Adrenal gland (tissue), 5 donors: ENCODE results near the gene FGFR3.

Experiments used
- CTCF ChIP-seq, 6 experiments: fragments of 450-650 bp in 4 of 6; fragments of 200-600 bp in 2 of 6; sonication (generic) in 1 of 6; IDR thresholded peaks; 1 replicate in 5 of 6; 2 replicates in 1 of 6; pipeline versions ENCODE4 v1.5.1 to v1.8.0; 2016 to 2021; ENCODE audit warnings: antibody characterized with exemption in 6 of 6, mild to moderate bottlenecking in 2 of 6, moderate library complexity in 1 of 6
- POLR2A ChIP-seq, 2 donors: fragments of 450-650 bp; IDR thresholded peaks; one replicate each; pipeline ENCODE4 v1.6.1; 2017; ENCODE audit warnings: antibody characterized with exemption in 2 of 2, mild to moderate bottlenecking in 2 of 2, moderate library complexity in 1 of 2
- donor health status: DM: no; HTN: no; CAD: no.

GRCh38 chr4:1749370-1749769 lies 43.7 kb upstream of the FGFR3 start:
- TF ChIP-seq CTCF (IDR thresholded peaks at IDR 0.05) (no peak), POLR2A (IDR thresholded peaks at IDR 0.05) (no peak)
